Mesendoderm (in vitro differentiated cells): Measurements from ENCODE around the gene SLC17A1.

Experiments
- DNase-seq: peaks from one replicate; pipeline ENCODE4 v3.0.0; 2013
- H2AK5ac ChIP-seq: 2 replicates; pipeline ENCODE4 v1.6.1; 2013; ENCODE audit warnings: low read length, inconsistent platforms
- H2BK120ac ChIP-seq: 2 replicates; pipeline ENCODE4 v1.6.1; 2013; ENCODE audit warnings: low read depth, mild to moderate bottlenecking, low read length, moderate library complexity, mixed read lengths
- H2BK15ac ChIP-seq: replicated peaks from 2 replicates; pipeline ENCODE4 v1.6.1; 2013; ENCODE audit warnings: low read depth, mild to moderate bottlenecking, moderate library complexity
- H2BK5ac ChIP-seq: 2 replicates; pipeline ENCODE4 v1.6.1; 2013; ENCODE audit warnings: low read length, inconsistent platforms
- H3K18ac ChIP-seq: 2 replicates; pipeline ENCODE4 v1.6.1; 2013; ENCODE audit warnings: mild to moderate bottlenecking, low read length, mixed read lengths
- H3K23ac ChIP-seq: one replicate; pipeline ENCODE4 v1.6.1; 2013; ENCODE audit warnings: low read length
- H3K27ac ChIP-seq: 2 replicates; pipeline ENCODE4 v1.5.1; 2013; ENCODE audit warnings: low read depth, mild to moderate bottlenecking, inconsistent platforms, low read length, moderate library complexity
- H3K27me3 ChIP-seq: 2 replicates; pipeline ENCODE4 v1.6.1; 2013; ENCODE audit warnings: low read length, control low read depth, mild to moderate bottlenecking, inconsistent platforms; ENCODE audit not compliant: insufficient read depth, poor library complexity
- H3K36me3 ChIP-seq: 2 replicates; pipeline ENCODE4 v1.6.1; 2013; ENCODE audit warnings: low read length, inconsistent platforms; ENCODE audit not compliant: control insufficient read depth, insufficient read depth
- H3K4ac ChIP-seq: one replicate; pipeline ENCODE4 v1.6.1; 2013; ENCODE audit warnings: low read depth, mild to moderate bottlenecking, low read length, moderate library complexity
- H3K4me1 ChIP-seq: 2 replicates; pipeline ENCODE4 v1.6.1; 2013; ENCODE audit warnings: low read depth, low read length, inconsistent platforms; ENCODE audit not compliant: control insufficient read depth
- H3K4me2 ChIP-seq: 2 replicates; pipeline ENCODE4 v1.6.1; 2013; ENCODE audit warnings: low read length
- H3K4me3 ChIP-seq: 2 replicates; pipeline ENCODE4 v1.5.1; 2013; ENCODE audit warnings: mild to moderate bottlenecking, low read length
- H3K56ac ChIP-seq: one replicate; pipeline ENCODE4 v1.6.1; 2013; ENCODE audit warnings: low read length
- H3K79me1 ChIP-seq: 2 replicates; pipeline ENCODE4 v1.6.1; 2013; ENCODE audit warnings: low read length, inconsistent platforms
- H3K79me2 ChIP-seq: 2 replicates; pipeline ENCODE4 v1.6.1; 2013; ENCODE audit warnings: mild to moderate bottlenecking, low read length; ENCODE audit not compliant: control insufficient read depth, insufficient read depth
- H3K9ac ChIP-seq: 2 replicates; pipeline ENCODE4 v1.6.1; 2013; ENCODE audit warnings: low read length, inconsistent platforms
- H4K5ac ChIP-seq: one replicate; pipeline ENCODE4 v1.6.1; 2013; ENCODE audit warnings: low read length
- H4K8ac ChIP-seq: one replicate; pipeline ENCODE4 v1.6.1; 2013; ENCODE audit warnings: low read depth, mild to moderate bottlenecking, control low read depth, low read length, moderate library complexity
- WGBS: extraction: QIAGEN DNeasy Blood & Tissue Kit; methylation state at CpG from one replicate; pipeline ENCODE4 v1.1.7; 2013; ENCODE audit warnings: low lambda C conversion rate, missing lambda C conversion rate; ENCODE audit not compliant: insufficient coverage; ENCODE audit errors: extremely low coverage; 5-methylcytosine and 5-hydroxymethylcytosine counted together

The SLC17A1 gene

GRCh38 chr6:25866011-25866410 is 34.2 kb upstream of the SLC17A1 start:
- Histone ChIP-seq H3K23ac (no peak overlapping the region), H3K27ac (no peak overlapping the region), H3K4me2 (no peak overlapping the region), H3K4me3 (no peak overlapping the region), H3K4ac (no peak overlapping the region), H3K4me1 (no peaks in the 10 kb centered on the region), H3K79me1 (no peaks in the 10 kb centered on the region), H3K18ac (no peak overlapping the region), H2BK120ac (no peak overlapping the region), H2BK15ac (no peak overlapping the region), H3K27me3 (no peaks in the 10 kb centered on the region), H3K9ac (no peak overlapping the region), H4K8ac (no peak overlapping the region), H4K5ac (no peak overlapping the region), H2AK5ac (no peak overlapping the region), H3K56ac (no peak overlapping the region), H2BK5ac (no peak overlapping the region), H3K36me3 (no peaks in the 10 kb centered on the region), H3K79me2 (no peaks in the 10 kb centered on the region)
- WGBS = no CpG with 5 or more reads among the region's 3 CpGs
- DNase-seq = no peak

DNA sequence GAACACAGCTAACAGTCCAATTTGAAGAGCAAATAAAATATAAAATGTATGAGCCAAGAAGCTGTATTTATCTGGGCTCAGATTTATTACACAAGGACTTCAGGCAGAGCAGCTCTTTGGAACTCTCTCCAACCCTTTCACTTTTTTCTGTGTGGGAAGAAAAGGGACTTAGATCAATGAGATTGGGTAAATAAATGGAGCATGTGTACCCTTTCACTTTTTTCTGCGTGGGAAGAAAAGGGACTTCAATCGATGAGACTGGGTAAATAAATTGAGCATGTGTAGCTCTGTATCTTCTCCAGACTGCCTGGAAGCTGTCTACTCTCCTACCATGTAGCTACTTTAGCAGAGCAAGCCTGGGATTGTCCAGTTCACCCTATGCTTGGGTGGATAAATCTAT is 31.5 kb upstream of the SLC17A1 start:
- H3K18ac ChIP-seq = no peak overlapping the region
- no peak for DNase-seq

DNA sequence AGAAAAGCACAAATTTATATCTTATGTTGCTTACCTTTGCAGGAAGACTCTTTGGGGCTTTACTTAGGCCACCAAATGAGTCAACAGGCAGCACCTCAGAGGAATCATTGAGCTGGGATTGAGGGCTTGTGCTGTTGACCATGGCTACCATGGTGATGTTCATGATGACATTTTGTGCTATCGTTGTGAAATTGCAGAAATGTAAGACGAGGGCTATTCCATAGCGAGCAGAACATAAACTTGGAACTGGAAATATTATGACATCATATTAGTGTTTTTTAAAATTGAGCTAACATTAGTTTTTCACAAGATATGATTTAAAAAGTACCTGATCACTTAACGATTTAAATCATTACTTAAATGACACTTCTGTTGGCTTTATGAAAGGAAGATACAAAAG is 30.3 kb upstream of the SLC17A1 start:
- H3K18ac ChIP-seq = no peak overlapping the region
- H3K27ac ChIP-seq = no peak overlapping the region
- no peaks in the 10 kb centered on the region for H3K27me3 ChIP-seq
- no peak overlapping the region for H2BK15ac ChIP-seq
- no peak overlapping the region for H2AK5ac ChIP-seq
- DNase-seq = peak; percentile 2
- no peaks in the 10 kb centered on the region for H3K79me2 ChIP-seq
- no peak overlapping the region for H2BK120ac ChIP-seq
- H3K4me2 ChIP-seq = no peak overlapping the region
- H3K79me1 ChIP-seq = no peaks in the 10 kb centered on the region
- no peaks in the 10 kb centered on the region for H3K36me3 ChIP-seq
- H2BK5ac ChIP-seq = no peak overlapping the region
- no peak overlapping the region for H3K9ac ChIP-seq
- no peak overlapping the region for H3K56ac ChIP-seq
- no peak overlapping the region for H3K23ac ChIP-seq
- H3K4ac ChIP-seq = no peak overlapping the region
- WGBS = no CpG with 5 or more reads among the region's 4 CpGs
- H4K5ac ChIP-seq = no peak overlapping the region
- no peak overlapping the region for H3K4me3 ChIP-seq
- H3K4me1 ChIP-seq = no peaks in the 10 kb centered on the region
- H4K8ac ChIP-seq = no peak overlapping the region

More for the DNA sequence above, 31.5 kb upstream of the SLC17A1 start:
- no peaks in the 10 kb centered on the region for H3K36me3 ChIP-seq
- H3K56ac ChIP-seq = no peak overlapping the region
- no peak overlapping the region for H2BK15ac ChIP-seq
- no peak overlapping the region for H4K8ac ChIP-seq
- no peak overlapping the region for H2BK120ac ChIP-seq
- no peaks in the 10 kb centered on the region for H3K27me3 ChIP-seq
- no peaks in the 10 kb centered on the region for H3K79me2 ChIP-seq
- no peak overlapping the region for H2BK5ac ChIP-seq
- H3K4me3 ChIP-seq = no peak overlapping the region
- no peaks in the 10 kb centered on the region for H3K79me1 ChIP-seq
- H3K9ac ChIP-seq = no peak overlapping the region
- H3K27ac ChIP-seq = no peak overlapping the region
- H2AK5ac ChIP-seq = no peak overlapping the region
- no peaks in the 10 kb centered on the region for H3K4me1 ChIP-seq
- no peak overlapping the region for H4K5ac ChIP-seq
- no CpG with 5 or more reads among the region's 2 CpGs for WGBS
- H3K23ac ChIP-seq = no peak overlapping the region
- no peak overlapping the region for H3K4ac ChIP-seq
- H3K4me2 ChIP-seq = no peak overlapping the region

DNA sequence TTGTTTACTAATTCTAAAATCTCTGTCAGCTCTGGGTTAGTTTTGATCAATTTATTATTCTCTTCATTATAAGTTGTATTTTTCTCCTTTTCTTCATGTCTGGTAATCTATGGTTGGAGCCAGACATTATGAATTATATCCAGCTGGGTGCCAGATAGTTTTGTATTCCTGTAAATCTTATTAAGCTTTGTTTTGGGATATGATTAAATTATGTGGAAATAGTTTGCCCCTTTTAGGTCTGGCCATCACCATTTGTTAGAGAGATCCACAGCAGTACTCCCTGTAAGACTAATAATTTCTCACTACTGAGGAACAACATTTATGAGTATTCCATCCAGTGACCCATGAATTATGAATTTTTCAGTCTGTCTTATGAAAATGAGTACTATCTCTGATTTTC is 20.9 kb upstream of the SLC17A1 start:
- Histone ChIP-seq H3K4me2 (no peak overlapping the region), H2BK120ac (no peak overlapping the region), H3K18ac (no peak overlapping the region), H3K9ac (no peak overlapping the region), H3K27me3 (no peaks in the 10 kb centered on the region), H3K79me2 (no peaks in the 10 kb centered on the region), H3K23ac (no peak overlapping the region), H4K8ac (no peak overlapping the region), H3K4me1 (no peaks in the 10 kb centered on the region), H3K4me3 (no peak overlapping the region), H3K56ac (no peak overlapping the region), H2AK5ac (no peak overlapping the region), H3K36me3 (no peaks in the 10 kb centered on the region), H4K5ac (no peak overlapping the region), H2BK15ac (no peak overlapping the region), H3K27ac (no peak overlapping the region), H2BK5ac (no peak overlapping the region), H3K4ac (no peak overlapping the region), H3K79me1 (no peaks in the 10 kb centered on the region)
- DNase-seq = no peak

DNA sequence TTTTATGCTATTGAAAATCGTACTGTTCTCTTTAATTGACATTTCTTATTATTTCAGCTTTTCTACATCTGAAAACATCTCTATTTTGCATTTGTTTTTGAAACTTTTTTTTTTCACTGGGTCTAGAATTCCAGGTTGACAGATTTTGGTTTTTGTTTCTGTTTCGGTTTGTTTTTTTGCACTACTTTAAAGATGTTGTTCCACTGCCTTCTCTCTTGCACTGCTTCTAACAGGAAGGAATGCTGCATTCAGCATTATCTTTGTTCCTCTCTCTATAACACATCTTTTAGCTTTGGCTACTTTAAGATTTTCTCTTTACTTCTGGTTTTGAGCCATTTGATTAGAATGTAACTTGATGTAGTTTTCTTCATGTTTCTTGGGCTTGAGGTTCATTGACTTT is 20.1 kb upstream of the SLC17A1 start:
- no peak overlapping the region for H4K5ac ChIP-seq
- WGBS = no CpG with 5 or more reads among the region's 2 CpGs
- H4K8ac ChIP-seq = no peak overlapping the region
- DNase-seq = no peak
- no peaks in the 10 kb centered on the region for H3K79me1 ChIP-seq
- H3K27me3 ChIP-seq = no peaks in the 10 kb centered on the region
- no peak overlapping the region for H3K23ac ChIP-seq
- no peak overlapping the region for H2BK120ac ChIP-seq
- H3K36me3 ChIP-seq = no peaks in the 10 kb centered on the region
- H3K56ac ChIP-seq = no peak overlapping the region
- no peak overlapping the region for H2BK5ac ChIP-seq
- H3K9ac ChIP-seq = no peak overlapping the region
- H3K4me1 ChIP-seq = no peaks in the 10 kb centered on the region
- no peak overlapping the region for H3K4ac ChIP-seq
- H3K79me2 ChIP-seq = no peaks in the 10 kb centered on the region
- no peak overlapping the region for H2BK15ac ChIP-seq
- no peak overlapping the region for H3K4me2 ChIP-seq
- no peak overlapping the region for H3K27ac ChIP-seq
- no peak overlapping the region for H3K4me3 ChIP-seq
- H2AK5ac ChIP-seq = no peak overlapping the region
- H3K18ac ChIP-seq = no peak overlapping the region

GRCh38 chr6:25844518-25844917 is 12.7 kb upstream of the SLC17A1 start:
- no peaks in the 10 kb centered on the region for H3K79me2 ChIP-seq
- no peak overlapping the region for H3K4ac ChIP-seq
- H3K18ac ChIP-seq = no peak overlapping the region
- H4K5ac ChIP-seq = no peak overlapping the region
- no peak overlapping the region for H2BK5ac ChIP-seq
- H2BK120ac ChIP-seq = no peak overlapping the region
- no peaks in the 10 kb centered on the region for H3K4me1 ChIP-seq
- no CpG with 5 or more reads among the region's 2 CpGs for WGBS
- H4K8ac ChIP-seq = no peak overlapping the region
- no peak overlapping the region for H3K27ac ChIP-seq
- no peak overlapping the region for H2BK15ac ChIP-seq
- no peak overlapping the region for H2AK5ac ChIP-seq
- no peak overlapping the region for H3K4me2 ChIP-seq
- no peak overlapping the region for H3K23ac ChIP-seq
- no peak for DNase-seq
- no peak overlapping the region for H3K9ac ChIP-seq
- no peaks in the 10 kb centered on the region for H3K27me3 ChIP-seq
- H3K56ac ChIP-seq = no peak overlapping the region
- no peaks in the 10 kb centered on the region for H3K79me1 ChIP-seq
- H3K36me3 ChIP-seq = no peaks in the 10 kb centered on the region
- H3K4me3 ChIP-seq = no peak overlapping the region
